H1 (cell line): ENCODE results near the gene NCAPG. TPM values are rescaled to one million over a fixed set of nuclear protein-coding genes. Genes with fewer than 3 reads are reported as not detected.

Experiments
- CTCF ChIA-PET: fragments of 300-600 bp; sonication (Branson Sonifier 250); formaldehyde crosslinking; loops from one replicate; lab custom pipeline; 2021; ENCODE audit not compliant: partially characterized antibody; lab: Charles Lee
- POLR2A ChIA-PET: fragments of 300-600 bp; sonication (Branson Sonifier 250); formaldehyde crosslinking; loops from one replicate; lab custom pipeline; 2021; ENCODE audit warnings: inconsistent platforms; ENCODE audit not compliant: partially characterized antibody; lab: Charles Lee
- DNase-seq, 2 experiments: peaks; one replicate each; pipeline versions ENCODE4 v3.0.0 to v3.0.0-alpha.2; 2010 to 2022; ENCODE audit warnings: low spot score in 2 of 2, low read depth in 1 of 2, mixed read lengths in 1 of 2
- FAIRE-seq: peaks from 2 replicates; lab custom pipeline; 2011; peaks lifted over from hg19 to GRCh38; lab: Jason Lieb, UNC
- H2AFZ ChIP-seq: 2 replicates; pipeline ENCODE4 v1.8.1; 2012; ENCODE audit warnings: low read length, inconsistent platforms
- H2AK5ac ChIP-seq: 2 replicates; pipeline ENCODE4 v1.6.1; 2013; ENCODE audit warnings: low read depth, low read length
- H2BK120ac ChIP-seq: replicated peaks from 2 replicates; pipeline ENCODE3; 2013; ENCODE audit warnings: low read depth, low read length, inconsistent platforms
- H2BK12ac ChIP-seq: 2 replicates; pipeline ENCODE4 v1.6.1; 2013; ENCODE audit warnings: low read depth, low read length
- H2BK15ac ChIP-seq: 2 replicates; pipeline ENCODE4 v1.6.1; 2013; ENCODE audit warnings: low read length
- H2BK20ac ChIP-seq: 2 replicates; pipeline ENCODE4 v1.6.1; 2013; ENCODE audit warnings: low read length
- H2BK5ac ChIP-seq: 2 replicates; pipeline ENCODE4 v1.6.1; 2013; ENCODE audit warnings: low read depth, low read length
- H3K14ac ChIP-seq: 2 replicates; pipeline ENCODE4 v1.6.1; 2013; ENCODE audit warnings: inconsistent platforms; ENCODE audit not compliant: insufficient read length
- H3K18ac ChIP-seq: 2 replicates; pipeline ENCODE4 v1.6.1; 2013; ENCODE audit warnings: low read length; ENCODE audit errors: extremely low read depth
- H3K23ac ChIP-seq: 2 replicates; pipeline ENCODE4 v1.6.1; 2013; ENCODE audit warnings: inconsistent platforms; ENCODE audit not compliant: insufficient read length
- H3K23me2 ChIP-seq: 2 replicates; pipeline ENCODE4 v1.6.1; 2013; ENCODE audit warnings: low read depth, low read length
- H3K27ac ChIP-seq: 2 replicates; pipeline ENCODE4 v1.6.1; 2011; ENCODE audit warnings: low read depth, low read length, inconsistent platforms
- H3K27me3 ChIP-seq, 4 experiments: replicated peaks in 1 of 4; 1 replicate in 1 of 4; 2 replicates in 3 of 4; pipeline versions ENCODE4 v1.6.1 to v1.8.1; 2011 to 2013; ENCODE audit warnings: low read length in 3 of 4, mild to moderate bottlenecking in 3 of 4, inconsistent platforms in 2 of 4, mixed read lengths in 2 of 4, moderate library complexity in 1 of 4; ENCODE audit not compliant: control insufficient read depth in 3 of 4, insufficient read depth in 3 of 4; ENCODE audit errors: extremely low read depth in 1 of 4
- H3K36me3 ChIP-seq, 4 experiments: 2 replicates each; pipeline versions ENCODE4 v1.6.1 to v1.8.1; 2011 to 2013; ENCODE audit warnings: mild to moderate bottlenecking in 4 of 4, low read length in 3 of 4, moderate library complexity in 2 of 4, control low read depth in 1 of 4, inconsistent platforms in 1 of 4; ENCODE audit not compliant: insufficient read depth in 4 of 4, control insufficient read depth in 2 of 4
- H3K4ac ChIP-seq: replicated peaks from 2 replicates; pipeline ENCODE3; 2013; ENCODE audit warnings: low read length, low read depth, mixed read lengths, inconsistent platforms; ENCODE audit not compliant: insufficient read length
- H3K4me1 ChIP-seq, 4 experiments: replicated peaks in 1 of 4; 1 replicate in 1 of 4; 2 replicates in 3 of 4; pipeline versions ENCODE4 v1.6.1 to v1.8.1; 2011 to 2013; ENCODE audit warnings: low read length in 3 of 4, inconsistent platforms in 2 of 4, mixed read lengths in 1 of 4; ENCODE audit not compliant: insufficient read depth in 4 of 4, control insufficient read depth in 3 of 4
- H3K4me2 ChIP-seq, 2 experiments: 2 replicates each; pipeline versions ENCODE4 v1.6.1 to v1.8.1; 2011 to 2013; ENCODE audit warnings: low read depth in 2 of 2, low read length in 2 of 2, control low read depth in 1 of 2, inconsistent platforms in 1 of 2, mild to moderate bottlenecking in 1 of 2; ENCODE audit not compliant: insufficient read depth in 1 of 2
- H3K4me3 ChIP-seq, 4 experiments: fragments of 200-600, 300-600 bp in 1 of 4; sonication (generic), shearing (Covaris generic), sonication (Bioruptor Twin) in 1 of 4; 2 replicates each; pipeline versions ENCODE4 v1.5.1 to v1.8.1; 2011 to 2016; ENCODE audit warnings: low read length in 4 of 4, low read depth in 3 of 4, control low read depth in 2 of 4, inconsistent platforms in 2 of 4, mild to moderate bottlenecking in 2 of 4, mixed read lengths in 1 of 4, moderate library complexity in 1 of 4; ENCODE audit not compliant: insufficient read depth in 2 of 4; ENCODE audit errors: extremely low read depth in 1 of 4
- H3K56ac ChIP-seq: replicated peaks from 2 replicates; pipeline ENCODE3; 2013; ENCODE audit warnings: low read depth, mild to moderate bottlenecking, mixed read lengths, low read length, inconsistent platforms; ENCODE audit not compliant: insufficient read length
- H3K79me1 ChIP-seq: 2 replicates; pipeline ENCODE4 v1.6.1; 2013; ENCODE audit warnings: low read depth, low read length, control low read depth
- H3K79me2 ChIP-seq, 2 experiments: 2 replicates each; pipeline versions ENCODE4 v1.6.1 to v1.8.1; 2012 to 2013; ENCODE audit warnings: low read length in 2 of 2, mild to moderate bottlenecking in 2 of 2, inconsistent platforms in 1 of 2; ENCODE audit not compliant: insufficient read depth in 2 of 2, control insufficient read depth in 1 of 2
- H3K9ac ChIP-seq, 4 experiments: replicated peaks in 1 of 4; 1 replicate in 1 of 4; 2 replicates in 3 of 4; pipeline versions ENCODE4 v1.6.1 to v1.8.1; 2011 to 2013; ENCODE audit warnings: low read depth in 3 of 4, low read length in 3 of 4, control low read depth in 2 of 4, mild to moderate bottlenecking in 2 of 4, moderate library complexity in 2 of 4, inconsistent platforms in 1 of 4; ENCODE audit errors: extremely low read depth in 1 of 4
- H3K9me3 ChIP-seq, 2 experiments: 2 replicates each; pipeline versions ENCODE4 v1.6.1 to v1.8.1; 2012 to 2013; ENCODE audit warnings: mild to moderate bottlenecking in 2 of 2, moderate library complexity in 2 of 2, control low read depth in 1 of 2, inconsistent platforms in 1 of 2, low read depth in 1 of 2, low read length in 1 of 2, mixed read lengths in 1 of 2; ENCODE audit not compliant: insufficient read depth in 2 of 2
- H4K20me1 ChIP-seq, 2 experiments: replicated peaks in 1 of 2; 2 replicates each; pipeline versions ENCODE3 to v1.8.1; 2011 to 2013; ENCODE audit warnings: inconsistent platforms in 2 of 2, low read length in 2 of 2, mild to moderate bottlenecking in 1 of 2; ENCODE audit not compliant: insufficient read depth in 2 of 2, control insufficient read depth in 1 of 2
- H4K5ac ChIP-seq: 2 replicates; pipeline ENCODE4 v1.6.1; 2013; ENCODE audit warnings: low read length, low read depth, mixed read lengths, inconsistent platforms; ENCODE audit not compliant: insufficient read length
- H4K8ac ChIP-seq: 2 replicates; pipeline ENCODE4 v1.8.0; 2013; ENCODE audit warnings: mild to moderate bottlenecking, moderate library complexity, low read length, inconsistent platforms; ENCODE audit not compliant: insufficient read depth; ENCODE audit errors: extremely low read depth
- H4K91ac ChIP-seq: replicated peaks from 2 replicates; pipeline ENCODE3; 2013; ENCODE audit warnings: low read length, mixed read lengths, inconsistent platforms; ENCODE audit not compliant: insufficient read length
- BCL11A ChIP-seq, 2 experiments: IDR thresholded peaks; one replicate each; pipeline ENCODE4 v1.6.1; 2011; ENCODE audit warnings: low read depth in 2 of 2, low read length in 2 of 2, mild to moderate bottlenecking in 2 of 2
- CBX5 ChIP-seq: fragments of 300-800, 300-1000 bp; sonication (generic); IDR thresholded peaks from 2 replicates; pipeline ENCODE4 v1.7.1; 2016; ENCODE audit warnings: antibody characterized with exemption, low read length, low read depth
- EZH2 ChIP-seq: fragments of 200-600 bp; sonication (generic); IDR thresholded peaks from 2 replicates; pipeline ENCODE4 v1.7.1; 2012; ENCODE audit warnings: low read depth, mild to moderate bottlenecking, moderate library complexity, low read length, inconsistent platforms; ENCODE audit not compliant: severe bottlenecking
- RBBP5 ChIP-seq: IDR thresholded peaks from 2 replicates; pipeline ENCODE4 v1.7.1; 2012; ENCODE audit warnings: low read depth, mild to moderate bottlenecking, inconsistent platforms, low read length, moderate library complexity, borderline replicate concordance
- RFX5 ChIP-seq: IDR thresholded peaks from 2 replicates; pipeline ENCODE4 v1.6.1; 2011; ENCODE audit warnings: low read depth, low read length, improper control_type of control experiment, borderline replicate concordance
- SRF ChIP-seq: IDR thresholded peaks from 2 replicates; pipeline ENCODE4 v1.6.1; 2011; ENCODE audit warnings: mild to moderate bottlenecking, low read depth, low read length, moderate library complexity
- USF2 ChIP-seq: IDR thresholded peaks from 2 replicates; pipeline ENCODE4 v1.6.1; 2011; ENCODE audit warnings: low read length, improper control_type of control experiment
- polyA plus RNA-seq, 7 experiments: library from polyadenylated mRNA; depleted of rRNA in 3 of 7; stranded (reverse) in 5 of 7; unstranded in 2 of 7; fragments of >200 nt in 5 of 7; fragments of 200-250 nt in 2 of 7; gene quantifications; 1 replicate in 5 of 7; 2 replicates in 1 of 7; 4 replicates in 1 of 7; pipeline versions ENCODE4 v1.2.1 to v1.2.3, GENCODE V29; 2011 to 2013; ENCODE audit warnings: missing spikeins in 2 of 7, mixed read lengths in 2 of 7
- total RNA-seq: library from RNA; stranded (reverse); fragmentation: NEBNext Ultra II Directional; extraction: Animal tissue kit (Norgen Biotek cat#: 25700); gene quantifications from 2 replicates; pipeline ENCODE4 v1.2.1, GENCODE V29; 2021

The NCAPG gene
- total and polyA plus RNA-seq, 2 of the 8 experiments (the other 6 are each of a cell fraction or from before 2014, with no cell fraction given), result 12.9 to 52.3 TPM

- Histone ChIP-seq H3K79me1 (no peaks in the 10 kb centered on the region), H4K5ac (no peak overlapping the region), H3K79me2 (no peaks in the 10 kb centered on the region), H3K18ac (no peak overlapping the region), H3K27me3 (peaks cover 0 to 1% (median 0%) of the 10 kb centered on the region in 4 experiments; a peak in 1 of 7 replicates), H3K4me3 (no peak overlapping the region), H3K36me3 (peaks cover 0 to 11% (median 3%) of the 10 kb centered on the region in 4 experiments; a peak in 3 of 8 replicates), H2AK5ac (no peak overlapping the region), H4K8ac (no peak overlapping the region), H3K4ac (no peak overlapping the region), H2BK5ac (no peak overlapping the region), H3K27ac (no peak overlapping the region), H4K91ac (no peak overlapping the region), H2BK12ac (no peak overlapping the region), H2AFZ (no peak overlapping the region), H3K9ac (no peak overlapping the region), H3K56ac (no peak overlapping the region), H2BK20ac (no peak overlapping the region), H3K9me3 (peaks cover 7 to 16% of the 10 kb centered on the region in 2 experiments; a peak in 2 of 4 replicates), H3K4me2 (no peak overlapping the region), H3K23me2 (no peaks in the 10 kb centered on the region), H3K4me1 (no peaks in the 10 kb centered on the region), H2BK15ac (no peak overlapping the region), H3K23ac (no peak overlapping the region), H3K14ac (no peak overlapping the region), H4K20me1 (no peaks in the 10 kb centered on the region), H2BK120ac (no peak overlapping the region)
- CTCF ChIA-PET, result interaction anchor here (0.9 kb wide), 1 partner anchor 36 kb away, joined by 3 read pairs; no protein-coding TSS in a partner anchor
- POLR2A ChIA-PET, result interaction anchor here (1.1 kb wide), 1 partner anchor 11 kb away, joined by 3 read pairs; no protein-coding TSS in a partner anchor
- DNase-seq, result no peak
- no peak for FAIRE-seq
- TF ChIP-seq RFX5 (no peak), CBX5 (no peak), EZH2 (no peak), SRF (no peak), BCL11A (IDR thresholded peaks at IDR 0.05; ENCODE audit: low read depth in 2 of 2, low read length in 2 of 2) (no peak), USF2 (no peak), RBBP5 (no peak)
Observed at GRCh38 chr4:17851959-17852358, 41.2 kb downstream of the NCAPG start.
